Prostate gland (tissue), 2 donors: ENCODE measurements around the gene L3MBTL4.

Experiments
- POLR2A ChIP-seq: fragments of 450-650 bp; IDR thresholded peaks from one replicate; pipeline ENCODE4 v1.6.1; 2016; ENCODE audit warnings: antibody characterized with exemption, mild to moderate bottlenecking
- POLR2AphosphoS5 ChIP-seq: sonication (generic); formaldehyde crosslinking; IDR thresholded peaks from one replicate; pipeline ENCODE4 v1.6.1; 2017; ENCODE audit warnings: antibody characterized with exemption
- TF ChIP-seq, protein P1 (sequence below), 4 experiments: fragments of 200-600 bp in 2 of 4; fragments of 450-650 bp in 2 of 4; sonication (generic) in 2 of 4; IDR thresholded peaks; 1 replicate in 3 of 4; 2 replicates in 1 of 4; pipeline ENCODE4 v1.5.1; 2016 to 2019; ENCODE audit warnings: antibody characterized with exemption in 4 of 4, mild to moderate bottlenecking in 2 of 4, moderate library complexity in 2 of 4

DNA sequence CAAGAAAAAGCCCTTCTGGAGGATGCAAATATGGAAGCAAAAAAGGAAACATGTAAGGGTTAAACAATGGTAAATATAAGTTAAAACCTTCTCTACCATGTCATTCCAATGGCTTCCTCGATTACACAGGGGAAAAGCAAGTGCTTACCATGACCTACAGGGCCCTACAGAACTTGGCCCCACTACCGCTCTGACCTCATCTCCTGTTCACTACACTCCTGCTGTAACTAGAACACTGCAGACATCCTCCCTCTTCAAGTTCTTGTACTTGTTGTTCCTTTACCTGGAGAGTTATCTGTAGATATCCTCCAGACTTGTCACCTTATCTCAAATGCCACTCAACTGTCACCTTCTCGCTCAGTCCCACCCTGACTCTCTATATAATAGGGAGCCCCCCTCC is 194.6 kb downstream of the L3MBTL4 start:
- TF ChIP-seq POLR2A = no peak
- TF ChIP-seq, protein P1, sequence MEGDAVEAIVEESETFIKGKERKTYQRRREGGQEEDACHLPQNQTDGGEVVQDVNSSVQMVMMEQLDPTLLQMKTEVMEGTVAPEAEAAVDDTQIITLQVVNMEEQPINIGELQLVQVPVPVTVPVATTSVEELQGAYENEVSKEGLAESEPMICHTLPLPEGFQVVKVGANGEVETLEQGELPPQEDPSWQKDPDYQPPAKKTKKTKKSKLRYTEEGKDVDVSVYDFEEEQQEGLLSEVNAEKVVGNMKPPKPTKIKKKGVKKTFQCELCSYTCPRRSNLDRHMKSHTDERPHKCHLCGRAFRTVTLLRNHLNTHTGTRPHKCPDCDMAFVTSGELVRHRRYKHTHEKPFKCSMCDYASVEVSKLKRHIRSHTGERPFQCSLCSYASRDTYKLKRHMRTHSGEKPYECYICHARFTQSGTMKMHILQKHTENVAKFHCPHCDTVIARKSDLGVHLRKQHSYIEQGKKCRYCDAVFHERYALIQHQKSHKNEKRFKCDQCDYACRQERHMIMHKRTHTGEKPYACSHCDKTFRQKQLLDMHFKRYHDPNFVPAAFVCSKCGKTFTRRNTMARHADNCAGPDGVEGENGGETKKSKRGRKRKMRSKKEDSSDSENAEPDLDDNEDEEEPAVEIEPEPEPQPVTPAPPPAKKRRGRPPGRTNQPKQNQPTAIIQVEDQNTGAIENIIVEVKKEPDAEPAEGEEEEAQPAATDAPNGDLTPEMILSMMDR (IDR thresholded peaks at IDR 0.05) = no peak
- TF ChIP-seq POLR2AphosphoS5 = no peak
